Sigmoid colon (tissue), 7 donors: ENCODE measurements around the gene TREML4. TPM values are rescaled to one million over a fixed set of nuclear protein-coding genes. Genes with fewer than 3 reads are reported as not detected.

Experiments used
- DNase-seq: peaks from one replicate; pipeline ENCODE4 v3.0.0-alpha.2; 2019
- H3K27ac ChIP-seq, 4 donors: fragments of 200-600 bp; sonication (generic); one replicate each; pipeline ENCODE4 v1.5.1; 2016 to 2019; ENCODE audit warnings: mild to moderate bottlenecking in 1 of 4
- H3K27me3 ChIP-seq, 3 donors: fragments of 200-600 bp; sonication (generic); one replicate each; pipeline ENCODE4 v1.5.1; 2019; ENCODE audit warnings: mild to moderate bottlenecking in 1 of 3
- H3K36me3 ChIP-seq, 4 donors: fragments of 200-600 bp; sonication (generic); one replicate each; pipeline ENCODE4 v1.5.1; 2016 to 2019
- H3K4me1 ChIP-seq, 4 donors: fragments of 200-600 bp; sonication (generic); one replicate each; pipeline ENCODE4 v1.5.1; 2017 to 2019
- H3K4me3 ChIP-seq, 4 donors: fragments of 200-600 bp; sonication (generic); one replicate each; pipeline ENCODE4 v1.5.1; 2017 to 2019; ENCODE audit warnings: mild to moderate bottlenecking in 2 of 4, moderate library complexity in 1 of 4
- H3K9me3 ChIP-seq, 4 donors: fragments of 200-600 bp in 3 of 4; sonication (generic) in 3 of 4; one replicate each; pipeline versions ENCODE4 v1.5.1 to v1.6.1; 2013 to 2019
- CTCF ChIP-seq, 4 experiments: fragments of 450-650 bp in 3 of 4; fragments of 200-600 bp in 1 of 4; IDR thresholded peaks; one replicate each; pipeline ENCODE4 v1.5.1; 2016 to 2019; ENCODE audit warnings: antibody characterized with exemption in 4 of 4, mild to moderate bottlenecking in 3 of 4, moderate library complexity in 2 of 4
- EP300 ChIP-seq, 4 donors: sonication (generic); formaldehyde crosslinking; IDR thresholded peaks; one replicate each; pipeline ENCODE4 v1.6.1; 2017; ENCODE audit warnings: antibody characterized with exemption in 4 of 4
- POLR2A ChIP-seq, 2 donors: fragments of 450-650 bp; IDR thresholded peaks; one replicate each; pipeline ENCODE4 v1.6.1; 2016; ENCODE audit warnings: antibody characterized with exemption in 2 of 2, mild to moderate bottlenecking in 2 of 2, moderate library complexity in 2 of 2
- POLR2AphosphoS5 ChIP-seq, 4 donors: sonication (generic); formaldehyde crosslinking; IDR thresholded peaks; one replicate each; pipeline ENCODE4 v1.6.1; 2017; ENCODE audit warnings: antibody characterized with exemption in 4 of 4
- WGBS, 2 donors: extraction: QIAGEN DNeasy Blood & Tissue Kit; methylation state at CpG; one replicate each; pipeline ENCODE4 v1.1.7; 2013; 5-methylcytosine and 5-hydroxymethylcytosine counted together
- intact Hi-C: fragments of 100-400 bp; cut with DNase I; formaldehyde crosslinking; loops from one replicate; pipeline ENCODE4 v1.15.1; 2023
- polyA plus RNA-seq, 3 donors: library from polyadenylated mRNA; stranded (reverse); fragments of 200-250 nt; gene quantifications; one replicate each; pipeline ENCODE4 v1.2.3, GENCODE V29; 2013
- total RNA-seq, 4 donors: library from RNA; depleted of rRNA; stranded (reverse); fragments of >200 nt; gene quantifications; one replicate each; pipeline ENCODE4 v1.1.0, GENCODE V29; 2016
- donor health status: healthy with polysubstance abuse.
- donor health status: Bipolar disorder and iron deficiency.
- donor health status: healthy.

TREML4 gene
- total and polyA plus RNA-seq, 7 donors, result 0.22 TPM; not detected in 6

- H3K9me3 ChIP-seq, result no peaks in the 10 kb centered on the region
- no peaks in the 10 kb centered on the region for H3K4me1 ChIP-seq
- DNase-seq, result no peak
- no peaks in the 10 kb centered on the region for H3K27me3 ChIP-seq
- TF ChIP-seq CTCF (IDR thresholded peaks at IDR 0.05), result no peak
- no peak for TF ChIP-seq POLR2A (IDR thresholded peaks at IDR 0.05)
- TF ChIP-seq EP300 (IDR thresholded peaks at IDR 0.05), result no peak
- no peak for TF ChIP-seq POLR2AphosphoS5 (IDR thresholded peaks at IDR 0.05)
- H3K27ac ChIP-seq, result no peak overlapping the region
- intact Hi-C loops, result no loop called here
- WGBS, 2 donors, result 41 to 68% methylated on average over 8 of the region's 8 CpGs
- H3K36me3 ChIP-seq, result no peaks in the 10 kb centered on the region
- no peak overlapping the region for H3K4me3 ChIP-seq
These were observed 26.4 kb upstream of the TREML4 start for GRCh38 chr6:41201764-41202173.

GRCh38 chr6:41204156-41204555 lies 24.0 kb upstream of the TREML4 start:
- WGBS, 2 donors, result 89 to 90% methylated on average over 1 of the region's 1 CpG
- Histone ChIP-seq H3K4me3 (no peak overlapping the region), H3K27ac (no peak overlapping the region), H3K36me3 (no peaks in the 10 kb centered on the region), H3K27me3 (no peaks in the 10 kb centered on the region), H3K9me3 (no peaks in the 10 kb centered on the region), H3K4me1 (no peaks in the 10 kb centered on the region)
- TF ChIP-seq POLR2AphosphoS5 (IDR thresholded peaks at IDR 0.05) (no peak), EP300 (IDR thresholded peaks at IDR 0.05) (no peak), CTCF (IDR thresholded peaks at IDR 0.05) (no peak), POLR2A (IDR thresholded peaks at IDR 0.05) (no peak)
- DNase-seq, result no peak
- intact Hi-C loops, result no loop called here

GRCh38 chr6:41208439-41209106 lies 19.6 kb upstream of the TREML4 start:
- no peaks in the 10 kb centered on the region for H3K4me1 ChIP-seq
- no peak overlapping the region for H3K4me3 ChIP-seq
- H3K27me3 ChIP-seq, result no peaks in the 10 kb centered on the region
- H3K9me3 ChIP-seq, result no peaks in the 10 kb centered on the region
- no peaks in the 10 kb centered on the region for H3K36me3 ChIP-seq
- TF ChIP-seq CTCF (IDR thresholded peaks at IDR 0.05) (no peak), EP300 (IDR thresholded peaks at IDR 0.05) (no peak), POLR2A (IDR thresholded peaks at IDR 0.05) (no peak), POLR2AphosphoS5 (IDR thresholded peaks at IDR 0.05) (no peak)
- H3K27ac ChIP-seq, result no peak overlapping the region
- DNase-seq, result no peak
- intact Hi-C loops, result no loop called here
- 81 to 90% methylated on average over 7 of the region's 7 CpGs for WGBS, 2 donors

GRCh38 chr6:41209547-41210320 lies 18.4 kb upstream of the TREML4 start:
- no peaks in the 10 kb centered on the region for H3K36me3 ChIP-seq
- peaks cover 0 to 3% (median 0%) of the 10 kb centered on the region in 4 donors for H3K9me3 ChIP-seq
- H3K27ac ChIP-seq, result no peak overlapping the region
- DNase-seq, result no peak
- no peak overlapping the region for H3K4me3 ChIP-seq
- TF ChIP-seq POLR2AphosphoS5 (IDR thresholded peaks at IDR 0.05) (no peak), EP300 (IDR thresholded peaks at IDR 0.05) (no peak), POLR2A (IDR thresholded peaks at IDR 0.05) (no peak), CTCF (IDR thresholded peaks at IDR 0.05) (no peak)
- H3K4me1 ChIP-seq, result no peaks in the 10 kb centered on the region
- intact Hi-C loops, result no loop called here
- H3K27me3 ChIP-seq, result no peaks in the 10 kb centered on the region
- 69 to 89% methylated on average over 5 of the region's 5 CpGs for WGBS, 2 donors
